Mesenteric fat pad (tissue), 1 donor: Measurements from ENCODE around the gene KCNQ1OT1. TPM values are rescaled to one million over a fixed set of nuclear protein-coding genes. Genes with fewer than 3 reads are reported as not detected.

ENCODE experiments used
- DNase-seq: peaks from one replicate; pipeline ENCODE4 v3.0.0-alpha.2; 2020; ENCODE audit warnings: low spot score
- total RNA-seq: library from RNA; stranded (reverse); fragmentation: NEBNext Ultra II Directional; extraction: Animal tissue kit (Norgen Biotek cat#: 25700); gene quantifications from one replicate; pipeline ENCODE4 v1.2.1, GENCODE V29; 2021
- donor health status: DM: yes; HTN: yes; CAD: no.

KCNQ1OT1 gene
- total RNA-seq, 1 donor from 2014 or later = 3.0 TPM

- DNase-seq = peak; percentile 82
Observed at GRCh38 chr11:2574043-2574552, 125.7 kb downstream of the KCNQ1OT1 start.

- peak; percentile 69 for DNase-seq
Observed at GRCh38 chr11:2573240-2574042, 126.4 kb downstream of the KCNQ1OT1 start.

GRCh38 chr11:2572491-2573239, 127.1 kb downstream of the KCNQ1OT1 start:
- DNase-seq = peak; percentile 85

- peak; percentile 85 for DNase-seq
Observed at GRCh38 chr11:2571598-2572281, 128.1 kb downstream of the KCNQ1OT1 start.

- DNase-seq = no peak
Observed at GRCh38 chr11:2570841-2571597, 128.8 kb downstream of the KCNQ1OT1 start.

- no peak for DNase-seq
Observed at GRCh38 chr11:2570211-2570811, 129.5 kb downstream of the KCNQ1OT1 start.

- DNase-seq = peak; percentile 86
Observed at GRCh38 chr11:2569731-2570210, 130.0 kb downstream of the KCNQ1OT1 start.

- no peak for DNase-seq
Observed at GRCh38 chr11:2569321-2569721, 130.5 kb downstream of the KCNQ1OT1 start.

- peak; percentile 69 for DNase-seq
Observed at GRCh38 chr11:2567026-2567671, 132.6 kb downstream of the KCNQ1OT1 start.

- peak; percentile 82 for DNase-seq
Observed at GRCh38 chr11:2566223-2567025, 133.4 kb downstream of the KCNQ1OT1 start.

- peak; percentile 82 for DNase-seq
Observed at GRCh38 chr11:2565447-2566222, 134.2 kb downstream of the KCNQ1OT1 start.

GRCh38 chr11:2564588-2565425, 135.0 kb downstream of the KCNQ1OT1 start:
- peak; percentile 39 for DNase-seq

GRCh38 chr11:2564008-2564530, 135.7 kb downstream of the KCNQ1OT1 start:
- peak; percentile 73 for DNase-seq

- DNase-seq = peak; percentile 87
Observed at GRCh38 chr11:2563213-2564007, 136.4 kb downstream of the KCNQ1OT1 start.

GRCh38 chr11:2562890-2563212, 136.9 kb downstream of the KCNQ1OT1 start:
- no peak for DNase-seq
